ENCODE data around the gene PGBD1. TPM values are rescaled to one million over a fixed set of nuclear protein-coding genes. Genes with fewer than 3 reads are reported as not detected.
A peak's percentile ranks its signal among the peaks of the same experiment; 100 is the strongest.

Gene PGBD1
- polyA plus RNA-seq, 1 of the 3 experiments (the other 2 are of a cell fraction) = 2.5 TPM

GRCh38 chr6:28281288-28282064 is at the start of gene PGBD1 (continued):
- TF ChIP-seq, protein P1, sequence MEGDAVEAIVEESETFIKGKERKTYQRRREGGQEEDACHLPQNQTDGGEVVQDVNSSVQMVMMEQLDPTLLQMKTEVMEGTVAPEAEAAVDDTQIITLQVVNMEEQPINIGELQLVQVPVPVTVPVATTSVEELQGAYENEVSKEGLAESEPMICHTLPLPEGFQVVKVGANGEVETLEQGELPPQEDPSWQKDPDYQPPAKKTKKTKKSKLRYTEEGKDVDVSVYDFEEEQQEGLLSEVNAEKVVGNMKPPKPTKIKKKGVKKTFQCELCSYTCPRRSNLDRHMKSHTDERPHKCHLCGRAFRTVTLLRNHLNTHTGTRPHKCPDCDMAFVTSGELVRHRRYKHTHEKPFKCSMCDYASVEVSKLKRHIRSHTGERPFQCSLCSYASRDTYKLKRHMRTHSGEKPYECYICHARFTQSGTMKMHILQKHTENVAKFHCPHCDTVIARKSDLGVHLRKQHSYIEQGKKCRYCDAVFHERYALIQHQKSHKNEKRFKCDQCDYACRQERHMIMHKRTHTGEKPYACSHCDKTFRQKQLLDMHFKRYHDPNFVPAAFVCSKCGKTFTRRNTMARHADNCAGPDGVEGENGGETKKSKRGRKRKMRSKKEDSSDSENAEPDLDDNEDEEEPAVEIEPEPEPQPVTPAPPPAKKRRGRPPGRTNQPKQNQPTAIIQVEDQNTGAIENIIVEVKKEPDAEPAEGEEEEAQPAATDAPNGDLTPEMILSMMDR (IDR thresholded peaks at IDR 0.05) = no peak
- TF ChIP-seq EZH2phosphoT487 (IDR thresholded peaks at IDR 0.05; ENCODE audit: borderline replicate concordance, low read depth) = no peak
- TF ChIP-seq POLR2AphosphoS5 (IDR thresholded peaks at IDR 0.05; ENCODE audit: low read depth, low read length) = peak; percentile 79
- peak; percentile 90 for TF ChIP-seq TAF1 (IDR thresholded peaks at IDR 0.05; ENCODE audit: borderline replicate concordance, low read depth, low read length)
- peak; percentile 49; the same call in 1 of the 2 replicates for TF ChIP-seq REST (IDR thresholded peaks at IDR 0.05; ENCODE audit: low read depth, low read length)
- no peak for TF ChIP-seq RCOR1 (IDR thresholded peaks at IDR 0.05; ENCODE audit: low read length)
- TF ChIP-seq, protein P2, sequence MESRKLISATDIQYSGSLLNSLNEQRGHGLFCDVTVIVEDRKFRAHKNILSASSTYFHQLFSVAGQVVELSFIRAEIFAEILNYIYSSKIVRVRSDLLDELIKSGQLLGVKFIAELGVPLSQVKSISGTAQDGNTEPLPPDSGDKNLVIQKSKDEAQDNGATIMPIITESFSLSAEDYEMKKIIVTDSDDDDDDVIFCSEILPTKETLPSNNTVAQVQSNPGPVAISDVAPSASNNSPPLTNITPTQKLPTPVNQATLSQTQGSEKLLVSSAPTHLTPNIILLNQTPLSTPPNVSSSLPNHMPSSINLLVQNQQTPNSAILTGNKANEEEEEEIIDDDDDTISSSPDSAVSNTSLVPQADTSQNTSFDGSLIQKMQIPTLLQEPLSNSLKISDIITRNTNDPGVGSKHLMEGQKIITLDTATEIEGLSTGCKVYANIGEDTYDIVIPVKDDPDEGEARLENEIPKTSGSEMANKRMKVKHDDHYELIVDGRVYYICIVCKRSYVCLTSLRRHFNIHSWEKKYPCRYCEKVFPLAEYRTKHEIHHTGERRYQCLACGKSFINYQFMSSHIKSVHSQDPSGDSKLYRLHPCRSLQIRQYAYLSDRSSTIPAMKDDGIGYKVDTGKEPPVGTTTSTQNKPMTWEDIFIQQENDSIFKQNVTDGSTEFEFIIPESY (IDR thresholded peaks at IDR 0.05; ENCODE audit: borderline replicate concordance, low read depth) = no peak

- no peak overlapping the region for H3K4me2 ChIP-seq
- POLR2A ChIA-PET = no interaction called here
- H4K20me1 ChIP-seq (ENCODE audit: insufficient read depth) = no peaks in the 10 kb centered on the region
- peaks cover 63 to 69% of the 10 kb centered on the region in 2 experiments for H3K36me3 ChIP-seq (replicated peaks in 1 of 2; ENCODE audit: control insufficient read depth in 1 of 2, insufficient read depth in 2 of 2, low read length in 1 of 2)
- no peaks in the 10 kb centered on the region for H3F3A ChIP-seq (replicated peaks; ENCODE audit: insufficient read depth)
- no peaks in the 10 kb centered on the region for H3K9me2 ChIP-seq
- TF ChIP-seq PBX3 (IDR thresholded peaks at IDR 0.05) = no peak
- TF ChIP-seq, protein P2 (IDR thresholded peaks at IDR 0.05; ENCODE audit: borderline replicate concordance, low read depth) = no peak
- H3K4me3 ChIP-seq (ENCODE audit: low read depth in 2 of 2, low read length in 1 of 2) = no peak overlapping the region
- H3K9ac ChIP-seq = no peak overlapping the region
- CTCF ChIA-PET = no interaction called here
- H3K27ac ChIP-seq (ENCODE audit: low read depth in 2 of 2, low read length in 1 of 2) = no peak overlapping the region
- H3K79me2 ChIP-seq (ENCODE audit: insufficient read depth) = peaks cover 14% of the 10 kb centered on the region; the same call in 1 of the 2 replicates
- 95% methylated on average over 10 of the region's 11 CpGs for WGBS (ENCODE audit: low lambda C conversion rate)
- H3K27me3 ChIP-seq (ENCODE audit: insufficient read depth) = no peaks in the 10 kb centered on the region
- no peaks in the 10 kb centered on the region for H3K9me3 ChIP-seq
- DNase-seq = no peak
- H3K4me1 ChIP-seq (ENCODE audit: control insufficient read depth in 1 of 2, insufficient read depth in 2 of 2, low read depth in 1 of 2, low read length in 1 of 2) = no peaks in the 10 kb centered on the region; a peak in 1 of 4 replicates
- no peak overlapping the region for H2AFZ ChIP-seq (ENCODE audit: low read depth)
These were observed 48.6 kb upstream of the PGBD1 start for GRCh38 chr6:28232785-28233184.
